Measurements from ENCODE around the gene RDH11. TPM values are rescaled to one million over a fixed set of nuclear protein-coding genes. Genes with fewer than 3 reads are reported as not detected.

RDH11 gene
- total RNA-seq, 4 donors from 2014 or later, result 39.3 to 70.2 (median 58.8) TPM

GRCh38 chr14:67734675-67735074 lies 39.1 kb upstream of the RDH11 start:
- Histone ChIP-seq H3K36me3 (no peaks in the 10 kb centered on the region), H3K9me3 (no peaks in the 10 kb centered on the region), H3K27ac (no peak overlapping the region), H3K4me1 (peaks cover 10% of the 10 kb centered on the region), H3K27me3 (no peaks in the 10 kb centered on the region), H3K4me3 (no peak overlapping the region)
- WGBS, result 79% methylated on average over 3 of the region's 3 CpGs
- TF ChIP-seq CTCF (IDR thresholded peaks at IDR 0.05) (no peak), EP300 (IDR thresholded peaks at IDR 0.05) (no peak), POLR2AphosphoS5 (IDR thresholded peaks at IDR 0.05) (no peak), POLR2A (IDR thresholded peaks at IDR 0.05) (no peak)
- no peak for DNase-seq (ENCODE audit: low spot score in 2 of 2)

GRCh38 chr14:67733616-67734015 lies 38.1 kb upstream of the RDH11 start:
- TF ChIP-seq POLR2A (IDR thresholded peaks at IDR 0.05), result no peak
- no peak for TF ChIP-seq EP300 (IDR thresholded peaks at IDR 0.05)
- TF ChIP-seq CTCF (IDR thresholded peaks at IDR 0.05), result no peak
- TF ChIP-seq POLR2AphosphoS5 (IDR thresholded peaks at IDR 0.05), result no peak
- WGBS, result 82% methylated on average over 4 of the region's 4 CpGs
- Histone ChIP-seq H3K36me3 (no peaks in the 10 kb centered on the region), H3K27me3 (no peaks in the 10 kb centered on the region), H3K4me3 (no peak overlapping the region), H3K4me1 (peaks cover 14% of the 10 kb centered on the region), H3K9me3 (no peaks in the 10 kb centered on the region), H3K27ac (no peak overlapping the region)
- DNase-seq (ENCODE audit: low spot score in 2 of 2), result no peak

- no peak for DNase-seq (ENCODE audit: low spot score in 2 of 2)
- 49% methylated on average over 21 of the region's 21 CpGs for WGBS
Measured at GRCh38 chr14:67729072-67729885, 33.7 kb upstream of the RDH11 start.

GRCh38 chr14:67728258-67728657 lies 32.7 kb upstream of the RDH11 start:
- no peak overlapping the region for H3K4me3 ChIP-seq
- no peaks in the 10 kb centered on the region for H3K36me3 ChIP-seq
- no peak for TF ChIP-seq POLR2AphosphoS5 (IDR thresholded peaks at IDR 0.05)
- DNase-seq (ENCODE audit: low spot score in 2 of 2), result no peak
- peaks cover 19% of the 10 kb centered on the region for H3K4me1 ChIP-seq
- no peak overlapping the region for H3K27ac ChIP-seq
- H3K9me3 ChIP-seq, result no peaks in the 10 kb centered on the region
- no peaks in the 10 kb centered on the region for H3K27me3 ChIP-seq

More at GRCh38 chr14:67729072-67729885, 33.7 kb upstream of the RDH11 start:
- H3K27me3 ChIP-seq, result no peaks in the 10 kb centered on the region
- no peak for TF ChIP-seq EP300 (IDR thresholded peaks at IDR 0.05)
- no peak for TF ChIP-seq POLR2AphosphoS5 (IDR thresholded peaks at IDR 0.05)
- TF ChIP-seq CTCF (IDR thresholded peaks at IDR 0.05), result no peak
- no peak for TF ChIP-seq POLR2A (IDR thresholded peaks at IDR 0.05)
- H3K27ac ChIP-seq, result peak overlapping the region; percentile 50
- H3K4me1 ChIP-seq, result peaks cover 19% of the 10 kb centered on the region
- no peaks in the 10 kb centered on the region for H3K9me3 ChIP-seq
- no peak overlapping the region for H3K4me3 ChIP-seq
- no peaks in the 10 kb centered on the region for H3K36me3 ChIP-seq

GRCh38 chr14:67727361-67727760 lies 31.8 kb upstream of the RDH11 start:
- no peaks in the 10 kb centered on the region for H3K9me3 ChIP-seq
- no peak overlapping the region for H3K4me3 ChIP-seq
- no peak for DNase-seq (ENCODE audit: low spot score in 2 of 2)
- H3K27me3 ChIP-seq, result no peaks in the 10 kb centered on the region
- H3K4me1 ChIP-seq, result peaks cover 27% of the 10 kb centered on the region
- 97% methylated on average over 7 of the region's 7 CpGs for WGBS
- H3K36me3 ChIP-seq, result no peaks in the 10 kb centered on the region
- H3K27ac ChIP-seq, result no peak overlapping the region
- TF ChIP-seq CTCF (IDR thresholded peaks at IDR 0.05) (no peak), POLR2AphosphoS5 (IDR thresholded peaks at IDR 0.05) (no peak), EP300 (IDR thresholded peaks at IDR 0.05) (no peak), POLR2A (IDR thresholded peaks at IDR 0.05) (no peak)

All from suprapubic skin (tissue), 4 donors.